ENCODE results near the gene ZFHX2.
"Not testable (repeated sequence)": the region's sequence is repeated elsewhere in the genome, so short reads cannot be mapped to it uniquely, and the experiment has no call there.

Gene ZFHX2

GRCh38 chr14:23544511-23545447 is 6.8 kb downstream of the ZFHX2 start:
- no peak for DNase-seq (ENCODE audit: low read depth in 2 of 3, low spot score in 2 of 3)

GRCh38 chr14:23543403-23543802 is 8.2 kb downstream of the ZFHX2 start:
- DNase-seq (ENCODE audit: low read depth in 2 of 3, low spot score in 2 of 3) = no peak

DNA sequence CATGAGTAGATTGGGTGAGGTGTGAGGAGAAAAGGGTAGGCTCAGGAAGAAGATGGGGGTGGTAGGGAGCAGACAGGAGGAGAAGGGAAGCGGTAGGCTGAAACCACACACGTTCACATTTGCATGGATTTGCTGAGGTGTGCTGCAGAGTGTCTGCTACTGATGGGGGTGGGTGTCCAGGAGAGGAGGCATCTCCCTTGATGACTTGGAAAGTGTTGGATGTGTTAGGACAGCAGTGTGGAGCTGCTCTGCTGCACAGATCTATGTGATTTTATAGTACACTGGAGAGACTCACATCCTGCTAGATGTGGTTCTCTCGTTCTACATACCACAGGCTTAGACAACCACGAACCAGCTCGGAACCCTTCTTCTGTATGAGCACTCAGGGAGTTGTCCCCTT is 9.3 kb downstream of the ZFHX2 start:
- no peak for DNase-seq (ENCODE audit: low read depth in 2 of 3, low spot score in 2 of 3)

DNA sequence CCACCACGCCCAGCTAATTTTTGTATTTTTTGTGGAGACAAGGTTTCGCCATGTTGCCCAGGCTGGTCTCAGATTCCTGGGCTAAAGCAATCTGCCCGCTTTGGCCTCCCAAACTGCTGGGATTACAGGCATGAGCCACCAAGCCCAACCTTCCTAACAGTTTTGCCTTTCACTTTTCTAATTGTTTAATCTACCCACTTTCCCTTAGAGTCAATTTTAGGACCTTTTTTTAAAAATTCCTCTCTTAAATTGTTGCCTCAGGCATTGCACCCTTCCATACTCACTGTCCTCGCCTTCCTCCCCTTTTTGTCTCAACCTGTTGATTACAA is 11.5 kb downstream of the ZFHX2 start:
- DNase-seq (ENCODE audit: low read depth in 2 of 3, low spot score in 2 of 3) = no peak

DNA sequence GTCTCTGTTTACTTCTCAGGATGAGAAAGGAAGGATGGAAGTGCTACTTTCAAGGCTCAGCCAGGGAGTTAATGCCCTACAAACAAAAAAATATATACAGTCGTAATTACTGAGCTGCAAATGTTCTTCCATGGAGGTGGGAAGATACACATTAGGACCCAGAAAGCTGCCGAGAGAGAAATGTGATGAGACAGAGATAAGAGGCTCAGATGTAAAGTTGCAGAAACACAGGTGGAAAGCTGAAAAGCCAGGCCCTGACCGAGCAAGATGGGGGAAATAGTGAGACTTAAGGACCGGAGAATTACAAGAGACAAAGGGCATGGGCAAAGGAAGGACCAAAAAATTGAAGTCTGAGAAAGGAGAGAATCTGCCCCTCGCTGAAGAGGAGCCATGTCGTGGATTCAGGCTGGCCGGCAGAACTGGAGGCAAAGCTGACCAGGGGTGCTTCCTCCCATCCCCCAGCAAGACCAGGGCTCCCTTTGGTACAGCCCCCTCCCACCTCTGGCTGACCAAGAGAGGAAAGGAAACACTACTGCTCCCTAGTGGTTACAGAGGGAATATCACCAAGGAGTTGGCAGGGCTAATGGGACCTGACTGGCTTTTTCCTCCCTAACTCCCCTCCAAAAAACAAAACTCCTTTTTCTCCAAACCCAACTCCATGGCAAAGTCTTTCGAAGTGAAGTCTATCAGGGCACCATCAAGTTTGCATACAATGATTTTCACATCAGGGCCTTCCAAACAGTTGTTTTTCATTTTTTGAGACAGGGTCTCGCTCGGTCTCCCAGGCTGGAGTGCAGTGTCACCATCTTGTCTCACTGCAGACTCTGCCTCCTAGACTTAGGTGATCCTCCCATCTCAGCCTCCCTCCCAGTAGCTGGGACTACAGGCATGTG is 12.1 kb downstream of the ZFHX2 start:
- no peak for DNase-seq (ENCODE audit: low read depth in 2 of 3, low spot score in 2 of 3)

DNA sequence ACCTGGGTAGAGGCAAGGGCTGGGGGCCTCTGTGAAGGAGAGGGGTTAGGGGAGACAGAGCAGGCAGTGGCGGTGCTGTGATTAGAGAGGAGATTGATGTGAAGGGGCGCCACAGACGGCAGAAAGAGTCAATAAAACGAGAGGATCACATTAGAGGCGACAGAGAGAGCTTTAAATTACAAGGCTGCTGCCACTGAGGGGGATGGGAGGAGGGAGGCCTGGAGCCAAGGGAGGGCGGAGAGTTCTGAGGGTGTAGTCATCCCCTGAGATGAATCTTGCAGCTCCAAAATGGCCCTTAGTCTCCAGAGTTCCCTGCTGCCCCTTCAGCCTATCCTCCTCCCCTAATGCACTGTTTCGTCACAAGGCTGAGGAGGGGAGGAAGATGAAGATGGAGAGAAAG is 12.8 kb downstream of the ZFHX2 start:
- DNase-seq (ENCODE audit: low read depth in 2 of 3, low spot score in 2 of 3) = no peak

GRCh38 chr14:23538050-23538718 is 13.4 kb downstream of the ZFHX2 start:
- DNase-seq (ENCODE audit: low read depth in 2 of 3, low spot score in 2 of 3) = no peak

DNA sequence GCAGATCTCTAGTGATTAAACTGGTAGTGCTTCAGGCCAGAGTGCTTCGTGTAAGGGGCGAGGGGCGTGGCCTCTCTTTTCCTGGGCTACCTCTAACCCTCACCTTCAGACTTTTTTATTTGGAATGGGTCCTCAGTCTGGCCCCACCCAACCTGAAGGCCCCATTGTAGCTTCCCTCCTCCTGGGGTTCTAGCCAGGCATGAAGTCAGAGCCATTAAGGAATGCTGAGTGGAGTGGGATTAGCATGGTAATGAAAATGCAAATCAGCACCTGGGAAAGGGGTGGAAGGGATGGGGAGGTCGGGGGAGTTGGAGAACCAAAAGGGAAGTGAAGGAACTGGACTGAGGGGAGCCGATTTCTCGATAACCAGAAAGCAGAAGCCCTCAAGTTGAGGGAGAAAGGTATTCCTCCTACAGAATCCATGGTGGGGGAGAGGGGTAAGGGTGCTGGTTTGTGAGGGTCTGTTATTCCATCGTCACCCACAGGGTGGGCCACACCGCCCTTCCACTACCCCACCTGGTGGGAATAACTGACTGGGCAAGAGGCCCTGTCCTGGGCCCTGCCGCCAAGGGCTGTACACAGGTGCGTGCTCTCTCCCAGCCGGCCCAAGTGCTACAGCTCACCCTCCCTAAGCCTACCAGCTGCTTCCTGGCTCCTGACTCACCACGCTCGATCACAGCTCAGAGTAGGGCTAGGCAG is 14.1 kb downstream of the ZFHX2 start:
- DNase-seq (ENCODE audit: low read depth in 2 of 3, low spot score in 2 of 3) = no peak

DNA sequence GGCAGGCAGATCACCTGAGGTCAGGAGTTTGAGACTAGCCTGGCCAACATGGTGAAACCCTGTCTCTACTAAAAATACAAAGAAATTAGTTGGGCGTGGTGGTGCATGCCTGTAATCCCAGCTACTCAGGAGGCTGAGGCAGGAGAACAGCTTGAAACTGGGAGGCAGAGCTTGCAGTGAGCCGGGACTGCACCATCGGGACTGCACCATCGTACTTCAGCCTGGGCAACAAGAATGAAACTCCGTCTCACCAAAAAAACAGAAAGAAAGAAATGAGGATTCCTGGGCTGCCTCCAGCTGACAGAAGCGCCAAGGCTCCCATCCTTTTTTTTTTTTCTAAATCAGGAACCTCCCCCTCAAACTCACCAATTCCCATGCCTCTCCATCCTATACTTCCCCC is 14.7 kb downstream of the ZFHX2 start:
- DNase-seq (ENCODE audit: low read depth in 2 of 3, low spot score in 2 of 3) = not testable (repeated sequence)

- DNase-seq (ENCODE audit: low read depth in 2 of 3, low spot score in 2 of 3) = no peak
Observed at GRCh38 chr14:23536494-23536893, 15.1 kb downstream of the ZFHX2 start.

DNA sequence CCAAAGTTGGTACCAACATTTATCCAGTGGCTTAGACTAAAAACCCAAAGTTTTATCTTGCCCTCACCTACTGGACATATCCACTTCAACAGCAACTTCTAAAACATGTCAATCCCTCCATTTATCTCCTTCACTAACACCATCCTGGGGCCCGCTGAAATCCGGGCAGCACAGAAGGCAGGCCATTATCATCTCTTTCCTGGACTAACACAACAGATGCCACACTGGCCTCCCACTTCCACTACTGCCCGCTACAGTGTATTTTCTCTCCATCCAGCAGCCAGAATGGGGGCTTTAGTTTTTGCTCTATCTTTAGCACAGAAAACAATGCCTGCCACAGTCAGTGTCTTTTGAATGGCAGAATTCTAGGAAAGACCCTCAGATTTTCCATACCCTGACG is 15.6 kb downstream of the ZFHX2 start:
- DNase-seq (ENCODE audit: low read depth in 2 of 3, low spot score in 2 of 3) = no peak

GRCh38 chr14:23533652-23534435 is 17.7 kb downstream of the ZFHX2 start:
- no peak for DNase-seq (ENCODE audit: low read depth in 2 of 3, low spot score in 2 of 3)

GRCh38 chr14:23532658-23533057 is 18.9 kb downstream of the ZFHX2 start:
- no peak for DNase-seq (ENCODE audit: low read depth in 2 of 3, low spot score in 2 of 3)

DNA sequence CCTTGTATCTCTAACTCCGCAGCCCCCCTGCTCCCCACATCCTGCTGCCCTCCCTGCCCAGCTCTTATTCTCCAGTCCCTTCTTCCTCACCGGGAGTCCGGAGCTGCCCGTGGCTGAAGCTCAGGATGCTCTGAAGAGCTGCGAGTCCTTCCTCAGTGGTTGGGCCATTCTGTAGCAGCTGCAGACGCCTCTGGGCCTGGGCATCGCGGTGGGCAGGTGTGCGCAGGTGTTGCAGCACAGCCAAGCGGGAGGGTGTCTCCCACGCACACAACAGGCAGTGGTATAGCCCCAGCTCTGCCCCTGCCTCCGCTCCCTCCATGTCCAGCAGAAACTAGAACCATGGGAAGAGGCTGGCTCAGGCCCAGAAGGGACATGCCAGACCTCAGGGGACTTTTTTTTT is 20.2 kb downstream of the ZFHX2 start:
- no peak for DNase-seq (ENCODE audit: low read depth in 2 of 3, low spot score in 2 of 3)

- DNase-seq (ENCODE audit: low read depth in 2 of 3, low spot score in 2 of 3) = no peak
Observed at GRCh38 chr14:23530375-23531055, 21.1 kb downstream of the ZFHX2 start.

DNA sequence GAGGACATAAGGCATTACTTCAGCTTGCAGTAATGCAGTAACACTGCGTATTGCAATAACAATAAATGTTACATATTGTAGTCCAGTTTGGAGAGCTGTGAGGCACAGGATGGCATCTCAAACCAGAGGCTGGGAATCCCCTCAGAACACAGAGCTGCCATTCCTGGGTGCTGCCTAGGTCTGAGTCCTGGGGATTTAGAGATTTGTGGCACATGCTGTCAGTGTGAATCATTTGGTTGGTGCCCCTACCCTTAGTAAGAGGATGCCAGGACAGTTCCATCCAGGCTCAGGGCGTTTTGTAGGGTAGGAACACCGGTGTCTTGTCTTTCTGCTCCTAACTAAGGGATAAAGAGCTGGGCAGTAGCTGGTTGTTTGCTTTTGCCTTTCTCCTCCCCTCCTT is 22.5 kb downstream of the ZFHX2 start:
- DNase-seq (ENCODE audit: low read depth in 2 of 3, low spot score in 2 of 3) = no peak

DNA sequence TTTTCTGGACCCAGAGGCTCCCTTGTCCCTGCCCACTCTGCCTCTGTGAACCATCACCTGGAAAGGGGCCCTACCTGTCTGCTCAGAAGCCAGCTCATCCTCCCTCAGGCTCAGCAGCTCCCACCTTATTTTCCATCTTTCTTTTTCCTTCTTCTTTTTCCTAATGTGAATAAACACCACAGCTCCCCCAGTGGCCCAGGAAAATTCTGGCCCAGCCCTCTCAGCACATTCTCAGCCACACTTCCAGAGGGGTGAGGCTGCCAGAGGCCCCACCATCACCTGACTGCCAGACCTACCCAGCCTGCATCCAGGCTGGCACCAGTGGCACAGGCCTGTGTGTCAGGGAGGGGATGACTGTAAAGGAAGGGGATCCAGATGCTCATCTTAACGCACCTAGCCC is 23.0 kb downstream of the ZFHX2 start:
- DNase-seq (ENCODE audit: low read depth in 2 of 3, low spot score in 2 of 3) = no peak

GRCh38 chr14:23525611-23526010 is 26.0 kb downstream of the ZFHX2 start:
- no peak for DNase-seq (ENCODE audit: low read depth in 2 of 3, low spot score in 2 of 3)

DNA sequence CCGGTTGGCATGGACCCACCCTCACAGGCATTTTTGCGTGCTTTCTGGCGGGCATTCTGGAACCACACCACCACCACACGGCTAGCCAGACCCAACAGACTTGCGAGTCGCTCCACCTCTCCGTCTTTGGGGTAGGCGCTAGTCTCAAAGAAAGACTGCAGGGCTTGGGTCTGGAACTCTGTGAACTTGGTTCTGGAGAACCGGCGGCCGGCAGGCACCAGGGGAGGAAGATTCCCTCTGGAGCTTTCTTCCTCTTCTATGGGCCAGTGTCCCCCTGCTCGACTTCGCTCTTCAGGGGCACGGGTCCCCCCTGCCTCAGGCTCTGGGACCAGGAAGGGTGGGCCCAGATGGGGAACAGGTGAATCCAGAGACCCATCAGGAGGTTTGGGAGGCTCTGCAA is 26.6 kb downstream of the ZFHX2 start:
- DNase-seq (ENCODE audit: low read depth in 2 of 3, low spot score in 2 of 3) = no peak
